ENCODE measurements around the gene C18orf63. TPM values are rescaled to one million over a fixed set of nuclear protein-coding genes. Genes with fewer than 3 reads are reported as not detected.

C18orf63 gene
- total RNA-seq, 1 donor from 2014 or later, result not detected

DNA sequence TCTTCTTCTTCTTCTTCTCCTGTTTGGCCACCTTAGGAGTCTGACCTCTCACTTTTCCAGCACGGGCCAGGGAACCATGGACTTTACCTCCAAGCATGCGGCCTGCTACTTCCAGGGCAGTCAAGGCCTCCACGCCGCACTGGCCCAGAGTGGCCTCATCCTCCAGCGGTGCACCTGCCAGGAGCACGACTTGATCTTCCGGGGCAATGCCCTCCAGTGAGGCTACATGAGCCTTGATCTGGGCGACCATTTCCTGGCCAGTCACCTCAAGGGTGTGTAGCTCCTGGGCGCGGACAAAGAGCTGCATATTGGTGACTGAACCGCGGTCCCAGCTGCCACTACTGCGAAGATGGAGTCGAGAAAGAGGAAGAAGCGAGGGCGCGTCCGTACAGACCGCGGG lies 74.4 kb downstream of the C18orf63 start:
- H3K27me3 Mint-ChIP-seq (ENCODE audit: low read depth), result peaks cover 54% of the 10 kb centered on the region
- H3K27ac Mint-ChIP-seq, result no peak overlapping the region
- TF ChIP-seq, protein P1, sequence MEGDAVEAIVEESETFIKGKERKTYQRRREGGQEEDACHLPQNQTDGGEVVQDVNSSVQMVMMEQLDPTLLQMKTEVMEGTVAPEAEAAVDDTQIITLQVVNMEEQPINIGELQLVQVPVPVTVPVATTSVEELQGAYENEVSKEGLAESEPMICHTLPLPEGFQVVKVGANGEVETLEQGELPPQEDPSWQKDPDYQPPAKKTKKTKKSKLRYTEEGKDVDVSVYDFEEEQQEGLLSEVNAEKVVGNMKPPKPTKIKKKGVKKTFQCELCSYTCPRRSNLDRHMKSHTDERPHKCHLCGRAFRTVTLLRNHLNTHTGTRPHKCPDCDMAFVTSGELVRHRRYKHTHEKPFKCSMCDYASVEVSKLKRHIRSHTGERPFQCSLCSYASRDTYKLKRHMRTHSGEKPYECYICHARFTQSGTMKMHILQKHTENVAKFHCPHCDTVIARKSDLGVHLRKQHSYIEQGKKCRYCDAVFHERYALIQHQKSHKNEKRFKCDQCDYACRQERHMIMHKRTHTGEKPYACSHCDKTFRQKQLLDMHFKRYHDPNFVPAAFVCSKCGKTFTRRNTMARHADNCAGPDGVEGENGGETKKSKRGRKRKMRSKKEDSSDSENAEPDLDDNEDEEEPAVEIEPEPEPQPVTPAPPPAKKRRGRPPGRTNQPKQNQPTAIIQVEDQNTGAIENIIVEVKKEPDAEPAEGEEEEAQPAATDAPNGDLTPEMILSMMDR (IDR thresholded peaks at IDR 0.05; ENCODE audit: unreplicated experiment), result no peak
- H3K36me3 Mint-ChIP-seq, result no peaks in the 10 kb centered on the region
- no peaks in the 10 kb centered on the region for H3K9me3 Mint-ChIP-seq
- no peak overlapping the region for H3K4me3 Mint-ChIP-seq
- H3K4me1 Mint-ChIP-seq, result peaks cover 6% of the 10 kb centered on the region
- no peak for DNase-seq (ENCODE audit: low spot score in 2 of 2, unreplicated experiment in 2 of 2)

- H3K27ac Mint-ChIP-seq, result no peak overlapping the region
- peaks cover 10% of the 10 kb centered on the region for H3K4me1 Mint-ChIP-seq
- TF ChIP-seq, protein P1 (IDR thresholded peaks at IDR 0.05; ENCODE audit: unreplicated experiment), result no peak
- no peaks in the 10 kb centered on the region for H3K9me3 Mint-ChIP-seq
- H3K4me3 Mint-ChIP-seq, result no peak overlapping the region
- no peak for DNase-seq (ENCODE audit: low spot score in 2 of 2, unreplicated experiment in 2 of 2)
- H3K36me3 Mint-ChIP-seq, result no peaks in the 10 kb centered on the region
- H3K27me3 Mint-ChIP-seq (ENCODE audit: low read depth), result peaks cover 47% of the 10 kb centered on the region
Measured at GRCh38 chr18:74390900-74391299, 75.3 kb downstream of the C18orf63 start.

- Mint-ChIP-seq H3K36me3 (no peaks in the 10 kb centered on the region), H3K4me1 (peaks cover 16% of the 10 kb centered on the region), H3K27ac (no peak overlapping the region), H3K9me3 (no peaks in the 10 kb centered on the region), H3K4me3 (no peak overlapping the region), H3K27me3 (ENCODE audit: low read depth) (peaks cover 39% of the 10 kb centered on the region)
- TF ChIP-seq, protein P1 (IDR thresholded peaks at IDR 0.05; ENCODE audit: unreplicated experiment), result no peak
- DNase-seq (ENCODE audit: low spot score in 2 of 2, unreplicated experiment in 2 of 2), result no peak
Measured at GRCh38 chr18:74392323-74392722, 76.7 kb downstream of the C18orf63 start.

- Mint-ChIP-seq H3K36me3 (no peaks in the 10 kb centered on the region), H3K27ac (no peak overlapping the region), H3K4me3 (no peak overlapping the region), H3K9me3 (no peaks in the 10 kb centered on the region), H3K4me1 (peaks cover 11% of the 10 kb centered on the region), H3K27me3 (ENCODE audit: low read depth) (peaks cover 37% of the 10 kb centered on the region)
- TF ChIP-seq, protein P1 (IDR thresholded peaks at IDR 0.05; ENCODE audit: unreplicated experiment), result no peak
- no peak for DNase-seq (ENCODE audit: low spot score in 2 of 2, unreplicated experiment in 2 of 2)
Measured at GRCh38 chr18:74395006-74395405, 79.4 kb downstream of the C18orf63 start.

DNA sequence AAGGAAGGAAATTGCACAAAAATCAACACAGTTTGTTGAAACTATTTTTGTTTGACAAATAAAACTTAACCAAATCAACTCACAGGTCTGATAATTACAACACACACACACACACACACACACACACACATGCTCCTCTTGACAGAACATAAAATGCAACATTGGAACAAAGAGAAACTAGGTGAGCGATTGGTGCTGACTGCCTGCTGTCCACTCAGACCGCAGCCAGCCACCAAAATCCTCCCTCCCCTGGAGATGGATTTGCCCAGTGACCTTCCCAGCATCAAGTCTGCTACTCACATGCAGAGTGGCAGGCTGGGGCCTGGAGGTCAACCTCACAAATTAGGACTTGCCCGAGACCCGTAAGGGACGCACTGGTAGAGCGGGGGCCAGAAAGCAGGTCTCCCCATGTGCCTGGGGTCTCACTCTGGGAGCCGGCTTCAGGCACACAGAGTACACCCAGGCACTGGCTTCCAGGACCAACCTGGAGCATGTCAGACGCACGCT lies 80.1 kb downstream of the C18orf63 start:
- no peaks in the 10 kb centered on the region for H3K36me3 Mint-ChIP-seq
- TF ChIP-seq, protein P1 (IDR thresholded peaks at IDR 0.05; ENCODE audit: unreplicated experiment), result no peak
- peaks cover 11% of the 10 kb centered on the region for H3K4me1 Mint-ChIP-seq
- no peak for DNase-seq (ENCODE audit: low spot score in 2 of 2, unreplicated experiment in 2 of 2)
- no peaks in the 10 kb centered on the region for H3K9me3 Mint-ChIP-seq
- H3K27ac Mint-ChIP-seq, result no peak overlapping the region
- H3K27me3 Mint-ChIP-seq (ENCODE audit: low read depth), result peaks cover 37% of the 10 kb centered on the region
- H3K4me3 Mint-ChIP-seq, result no peak overlapping the region
